Astrocyte (in vitro differentiated cells and primary cell): ENCODE measurements around the gene RHPN2. TPM values are rescaled to one million over a fixed set of nuclear protein-coding genes. Genes with fewer than 3 reads are reported as not detected.
A peak's percentile ranks its signal among the peaks of the same experiment; 100 is the strongest.

ENCODE experiments used
- DNase-seq: peaks from one replicate; pipeline ENCODE4 v3.0.0-alpha.2; 2010; ENCODE audit warnings: low read depth
- FAIRE-seq: peaks from 2 replicates; lab custom pipeline; 2011; peaks lifted over from hg19 to GRCh38; lab: Jason Lieb, UNC
- H2AFZ ChIP-seq: 2 replicates; pipeline ENCODE4 v1.6.0; 2012; ENCODE audit warnings: low read depth, low read length, inconsistent platforms
- H3K27ac ChIP-seq: 2 replicates; pipeline ENCODE4 v1.5.1; 2011; ENCODE audit warnings: low read depth, low read length, inconsistent platforms
- H3K27me3 ChIP-seq: 2 replicates; pipeline ENCODE4 v1.6.0; 2011; ENCODE audit warnings: low read length, inconsistent platforms; ENCODE audit not compliant: insufficient read depth
- H3K36me3 ChIP-seq: 2 replicates; pipeline ENCODE4 v1.5.1; 2011; ENCODE audit warnings: low read length, inconsistent platforms; ENCODE audit not compliant: insufficient read depth
- H3K4me1 ChIP-seq: 2 replicates; pipeline ENCODE4 v1.5.1; 2011; ENCODE audit warnings: low read length, inconsistent platforms; ENCODE audit not compliant: insufficient read depth
- H3K4me2 ChIP-seq: 2 replicates; pipeline ENCODE4 v1.6.0; 2012; ENCODE audit warnings: low read length, inconsistent platforms
- H3K4me3 ChIP-seq: 2 replicates; pipeline ENCODE4 v1.5.1; 2011; ENCODE audit warnings: low read depth, mild to moderate bottlenecking, low read length, inconsistent platforms; ENCODE audit not compliant: insufficient read depth
- H3K79me2 ChIP-seq: 2 replicates; pipeline ENCODE4 v1.6.0; 2012; ENCODE audit warnings: mild to moderate bottlenecking, low read length, inconsistent platforms; ENCODE audit not compliant: insufficient read depth
- H3K9ac ChIP-seq: 2 replicates; pipeline ENCODE4 v1.6.0; 2012; ENCODE audit warnings: mild to moderate bottlenecking, low read length, inconsistent platforms
- H3K9me3 ChIP-seq: 2 replicates; pipeline ENCODE4 v1.5.1; 2012; ENCODE audit warnings: low read depth, mild to moderate bottlenecking, low read length, inconsistent platforms; ENCODE audit not compliant: insufficient read depth
- H4K20me1 ChIP-seq: 2 replicates; pipeline ENCODE4 v1.6.0; 2012; ENCODE audit warnings: low read length, inconsistent platforms; ENCODE audit not compliant: insufficient read depth
- H3K27ac Mint-ChIP-seq: one replicate; pipeline ENCODE4 v1.8.0; 2021; ENCODE audit warnings: mild to moderate bottlenecking, mixed read lengths; ENCODE audit not compliant: unreplicated experiment
- H3K27me3 Mint-ChIP-seq: one replicate; pipeline ENCODE4 v1.8.0; 2021; ENCODE audit warnings: low read depth, mixed read lengths; ENCODE audit not compliant: unreplicated experiment
- H3K36me3 Mint-ChIP-seq: one replicate; pipeline ENCODE4 v1.8.0; 2021; ENCODE audit warnings: low read depth, mixed read lengths; ENCODE audit not compliant: unreplicated experiment
- H3K4me1 Mint-ChIP-seq: one replicate; pipeline ENCODE4 v1.8.0; 2021; ENCODE audit warnings: low read depth, mixed read lengths; ENCODE audit not compliant: unreplicated experiment
- H3K4me3 Mint-ChIP-seq: one replicate; pipeline ENCODE4 v1.8.0; 2021; ENCODE audit warnings: mild to moderate bottlenecking, moderate library complexity, mixed read lengths; ENCODE audit not compliant: unreplicated experiment
- H3K9me3 Mint-ChIP-seq: one replicate; pipeline ENCODE4 v1.8.0; 2021; ENCODE audit warnings: mild to moderate bottlenecking, mixed read lengths; ENCODE audit not compliant: unreplicated experiment
- EZH2 ChIP-seq: IDR thresholded peaks from 2 replicates; pipeline ENCODE4 v1.6.1; 2012; ENCODE audit warnings: mild to moderate bottlenecking, low read length, inconsistent platforms; ENCODE audit not compliant: insufficient read depth
- total RNA-seq: library from RNA; stranded (reverse); gene quantifications from 2 replicates; pipeline ENCODE4 v1.2.1, GENCODE V29; 2021
- TF ChIP-seq, protein P1 (sequence below): IDR thresholded peaks from 2 replicates; pipeline ENCODE4 v1.5.1; 2011; ENCODE audit warnings: low read depth, mild to moderate bottlenecking, inconsistent platforms, low read length, moderate library complexity; ENCODE audit not compliant: insufficient read depth

The RHPN2 gene
- total RNA-seq, 1 donor from 2014 or later, result 12.6 TPM

DNA sequence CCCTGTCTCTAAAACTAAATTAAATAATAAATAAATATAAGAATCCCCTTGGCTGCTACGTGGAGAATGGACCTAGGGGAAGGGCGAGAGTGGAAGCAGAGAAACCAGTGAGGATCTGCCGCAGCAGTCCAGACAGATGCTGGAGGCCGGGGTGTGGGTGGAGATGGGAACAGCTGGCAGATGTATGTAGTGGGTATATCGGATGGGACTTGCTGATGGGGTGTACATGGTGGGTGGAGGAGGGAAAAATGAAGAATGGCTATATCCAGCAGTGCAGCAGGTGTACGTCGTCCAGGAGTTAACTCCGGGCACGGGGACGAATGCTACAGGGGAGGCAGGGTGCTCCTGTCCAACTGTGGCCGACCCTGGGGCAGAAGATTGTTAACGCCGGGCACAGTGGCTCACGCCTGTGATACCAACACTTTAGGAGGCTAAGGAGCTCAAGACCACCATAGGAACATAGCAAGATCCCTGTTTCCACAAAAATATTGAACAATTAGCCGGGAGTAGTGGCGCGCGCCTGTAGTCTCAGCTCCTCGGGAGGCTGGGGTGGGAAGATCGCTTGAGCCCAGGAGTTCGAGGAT is 93.6 kb downstream of the RHPN2 start:
- Mint-ChIP-seq H3K4me1 (peaks cover 3% of the 10 kb centered on the region), H3K27me3 (no peaks in the 10 kb centered on the region), H3K27ac (peak overlapping the region; percentile 89), H3K9me3 (no peaks in the 10 kb centered on the region), H3K36me3 (peaks cover 5% of the 10 kb centered on the region), H3K4me3 (peak overlapping the region; percentile 98)
- FAIRE-seq (no peak), DNase-seq (no peak)
- peak overlapping the region; percentile 86 for H3K9ac ChIP-seq
- peak overlapping the region; percentile 38 for H3K27ac ChIP-seq
- peak overlapping the region; percentile 94 for H2AFZ ChIP-seq
- peaks cover 6% of the 10 kb centered on the region for H3K4me1 ChIP-seq
- no peaks in the 10 kb centered on the region for H3K9me3 ChIP-seq
- TF ChIP-seq, protein P1, sequence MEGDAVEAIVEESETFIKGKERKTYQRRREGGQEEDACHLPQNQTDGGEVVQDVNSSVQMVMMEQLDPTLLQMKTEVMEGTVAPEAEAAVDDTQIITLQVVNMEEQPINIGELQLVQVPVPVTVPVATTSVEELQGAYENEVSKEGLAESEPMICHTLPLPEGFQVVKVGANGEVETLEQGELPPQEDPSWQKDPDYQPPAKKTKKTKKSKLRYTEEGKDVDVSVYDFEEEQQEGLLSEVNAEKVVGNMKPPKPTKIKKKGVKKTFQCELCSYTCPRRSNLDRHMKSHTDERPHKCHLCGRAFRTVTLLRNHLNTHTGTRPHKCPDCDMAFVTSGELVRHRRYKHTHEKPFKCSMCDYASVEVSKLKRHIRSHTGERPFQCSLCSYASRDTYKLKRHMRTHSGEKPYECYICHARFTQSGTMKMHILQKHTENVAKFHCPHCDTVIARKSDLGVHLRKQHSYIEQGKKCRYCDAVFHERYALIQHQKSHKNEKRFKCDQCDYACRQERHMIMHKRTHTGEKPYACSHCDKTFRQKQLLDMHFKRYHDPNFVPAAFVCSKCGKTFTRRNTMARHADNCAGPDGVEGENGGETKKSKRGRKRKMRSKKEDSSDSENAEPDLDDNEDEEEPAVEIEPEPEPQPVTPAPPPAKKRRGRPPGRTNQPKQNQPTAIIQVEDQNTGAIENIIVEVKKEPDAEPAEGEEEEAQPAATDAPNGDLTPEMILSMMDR, result no peak
- no peak for TF ChIP-seq EZH2
- H3K27me3 ChIP-seq, result no peaks in the 10 kb centered on the region
- H4K20me1 ChIP-seq, result peaks cover 19% of the 10 kb centered on the region
- peaks cover 8% of the 10 kb centered on the region for H3K36me3 ChIP-seq
- peak overlapping the region; percentile 98 for H3K4me2 ChIP-seq
- H3K79me2 ChIP-seq, result peaks cover 34% of the 10 kb centered on the region
- H3K4me3 ChIP-seq, result peak overlapping the region; percentile 83

DNA sequence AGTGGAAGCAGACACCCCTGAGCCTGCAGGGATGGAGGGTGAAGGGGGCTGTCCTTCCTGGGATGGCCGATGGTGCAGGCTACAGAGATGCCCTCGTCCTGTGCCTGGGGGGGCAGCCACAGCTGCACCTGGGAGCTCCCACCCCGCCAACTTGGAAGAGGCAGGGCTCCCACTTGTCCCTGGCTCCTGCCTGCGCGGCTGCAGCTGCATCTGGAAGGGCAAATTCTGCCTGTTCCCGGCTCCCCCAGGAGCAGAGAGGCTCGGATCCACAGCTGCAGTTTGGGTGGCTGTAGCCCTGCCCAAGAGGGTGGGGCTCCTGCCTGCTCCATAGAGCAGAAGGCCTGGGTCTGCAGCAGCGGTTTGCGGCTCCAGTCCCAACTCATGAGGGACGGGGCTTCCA is 95.1 kb downstream of the RHPN2 start:
- FAIRE-seq, result no peak
- Mint-ChIP-seq H3K9me3 (no peaks in the 10 kb centered on the region), H3K4me1 (peaks cover 3% of the 10 kb centered on the region)

More for the DNA sequence above, 95.1 kb downstream of the RHPN2 start:
- Histone ChIP-seq H3K36me3 (peaks cover 10% of the 10 kb centered on the region), H3K4me1 (peaks cover 6% of the 10 kb centered on the region), H2AFZ (no peak overlapping the region), H3K79me2 (peaks cover 34% of the 10 kb centered on the region), H4K20me1 (peaks cover 19% of the 10 kb centered on the region), H3K27ac (no peak overlapping the region), H3K9ac (no peak overlapping the region), H3K27me3 (no peaks in the 10 kb centered on the region), H3K4me3 (no peak overlapping the region), H3K4me2 (no peak overlapping the region), H3K9me3 (no peaks in the 10 kb centered on the region)
- H3K27ac Mint-ChIP-seq, result no peak overlapping the region
- no peaks in the 10 kb centered on the region for H3K27me3 Mint-ChIP-seq
- no peak for TF ChIP-seq EZH2
- TF ChIP-seq, protein P1, result no peak
- H3K4me3 Mint-ChIP-seq, result peak overlapping the region; percentile 21
- peaks cover 5% of the 10 kb centered on the region for H3K36me3 Mint-ChIP-seq
- DNase-seq, result no peak
